HG02759 (cell line): ENCODE measurements around the gene RMND5B.
"Not testable (repeated sequence)": the region's sequence is repeated elsewhere in the genome, so short reads cannot be mapped to it uniquely, and the experiment has no call there.

Experiments used
- ATAC-seq: cut with Tn5 transposase; IDR thresholded peaks from one replicate; pipeline ENCODE4 v1.9.1; 2021; ENCODE audit warnings: mild to moderate bottlenecking, moderate library complexity; ENCODE audit not compliant: unreplicated experiment

The RMND5B gene

DNA sequence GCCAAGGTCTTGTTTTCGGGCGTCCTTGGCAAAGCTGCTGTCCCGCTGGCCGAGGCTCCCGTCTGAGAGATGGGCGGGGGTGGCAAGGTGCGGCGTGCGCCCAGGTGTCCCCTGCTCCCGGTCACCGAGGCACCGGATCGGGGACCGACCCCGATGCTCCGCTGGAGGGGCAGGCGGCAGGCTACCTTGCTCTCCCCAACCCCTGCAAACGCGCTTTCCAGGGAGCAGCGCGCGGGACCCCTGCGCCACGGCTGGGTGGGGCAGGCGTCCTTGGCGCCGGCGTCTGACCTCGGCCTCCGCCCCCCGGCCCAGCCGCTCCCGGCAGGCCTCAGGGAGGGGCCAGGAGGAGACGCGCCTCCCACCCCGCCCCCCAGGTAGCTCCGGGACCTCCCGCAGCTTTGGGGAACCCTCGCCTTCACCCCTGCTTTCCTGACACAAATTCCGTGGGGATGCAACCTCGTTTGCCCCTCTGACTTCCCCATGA lies 16.9 kb upstream of the RMND5B start:
- peak; percentile 12 for ATAC-seq

DNA sequence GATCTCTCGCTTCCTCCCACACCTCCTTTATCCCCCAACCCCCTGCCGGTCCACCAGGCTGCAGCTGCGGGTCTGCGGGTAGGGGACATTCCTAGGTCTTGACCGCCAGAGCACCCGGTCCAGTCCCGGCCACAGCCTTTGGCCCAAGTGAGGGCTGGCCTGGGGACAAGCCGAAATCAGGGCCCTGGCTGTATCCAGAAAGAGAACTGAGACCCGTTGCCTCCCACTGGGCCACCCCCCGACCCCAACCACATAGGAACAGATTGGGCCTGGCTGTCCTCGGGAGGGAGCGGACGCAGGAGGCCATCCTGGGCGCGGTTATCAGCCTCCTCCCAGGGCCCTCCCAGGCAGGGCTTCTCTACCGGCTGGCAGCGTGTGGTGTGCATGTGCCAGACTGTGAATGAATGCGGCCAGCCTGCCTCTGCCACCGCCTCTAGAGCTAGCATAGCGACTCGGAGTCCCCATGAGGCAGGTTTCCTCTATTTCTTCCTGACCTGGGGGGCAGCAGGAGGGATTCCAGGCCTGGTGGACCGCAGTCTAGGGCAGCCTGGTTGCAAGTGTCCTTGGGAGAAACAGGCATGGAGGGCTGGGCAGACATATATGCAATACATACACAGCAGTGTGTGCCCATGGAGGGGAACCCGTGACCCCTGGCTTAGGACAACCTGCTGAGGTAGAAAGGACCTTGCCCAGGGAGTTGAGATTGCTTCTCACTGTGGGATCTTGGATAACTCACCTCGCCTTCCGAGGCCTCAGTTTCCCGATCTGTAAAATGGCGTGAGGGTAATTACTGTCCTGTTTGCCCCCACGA lies 16.3 kb upstream of the RMND5B start:
- ATAC-seq = peak; percentile 1

DNA sequence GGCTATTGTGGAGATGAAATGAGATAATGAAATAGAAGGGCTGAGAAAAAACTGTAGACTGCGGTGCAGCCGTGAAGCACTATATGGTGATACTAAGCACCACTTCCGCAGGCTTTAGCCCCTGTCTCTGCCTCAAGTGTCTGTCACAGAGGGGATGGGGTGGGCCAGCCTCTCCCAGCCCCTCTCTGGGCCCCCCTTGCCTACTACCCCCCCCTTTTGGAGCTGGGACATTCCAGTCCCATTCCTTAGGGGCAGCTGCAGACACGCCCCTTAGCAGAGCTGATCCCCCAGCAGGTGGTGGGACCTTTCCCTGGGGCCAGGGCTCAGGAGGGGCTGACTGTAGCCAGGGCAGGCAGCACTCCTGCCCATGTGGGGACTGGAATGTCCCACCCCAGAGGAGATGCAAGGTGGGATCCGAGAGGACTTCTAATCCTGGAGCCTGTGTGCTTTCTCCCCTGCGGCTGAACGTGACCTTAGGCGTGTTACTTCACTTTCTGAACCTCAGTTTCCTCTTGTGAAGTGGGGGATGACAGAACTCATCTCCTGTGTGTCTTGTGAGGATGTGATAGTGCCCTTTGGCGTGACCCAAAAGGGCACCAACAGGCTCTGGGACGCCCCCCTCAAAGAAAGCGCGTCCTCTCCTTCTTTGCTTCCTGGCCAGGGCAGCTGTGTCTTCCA lies 15.5 kb upstream of the RMND5B start:
- ATAC-seq = no peak

DNA sequence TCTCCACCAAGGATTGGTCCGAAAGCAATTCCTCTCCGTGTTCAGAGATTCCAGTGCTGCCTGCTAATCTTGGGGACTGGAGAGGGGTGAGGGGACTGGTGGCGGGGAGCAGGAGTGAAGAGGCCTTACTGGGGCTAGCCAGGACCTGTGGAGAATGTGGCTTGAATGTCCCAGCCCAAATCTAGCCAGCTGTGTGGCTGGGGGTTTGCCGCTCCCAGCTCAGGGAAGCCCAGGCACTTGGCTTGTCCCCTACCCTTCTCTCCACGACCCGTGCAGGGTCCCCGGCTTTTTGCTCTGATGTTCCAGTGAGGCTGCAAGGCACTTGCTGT lies 15.0 kb upstream of the RMND5B start:
- ATAC-seq = no peak

DNA sequence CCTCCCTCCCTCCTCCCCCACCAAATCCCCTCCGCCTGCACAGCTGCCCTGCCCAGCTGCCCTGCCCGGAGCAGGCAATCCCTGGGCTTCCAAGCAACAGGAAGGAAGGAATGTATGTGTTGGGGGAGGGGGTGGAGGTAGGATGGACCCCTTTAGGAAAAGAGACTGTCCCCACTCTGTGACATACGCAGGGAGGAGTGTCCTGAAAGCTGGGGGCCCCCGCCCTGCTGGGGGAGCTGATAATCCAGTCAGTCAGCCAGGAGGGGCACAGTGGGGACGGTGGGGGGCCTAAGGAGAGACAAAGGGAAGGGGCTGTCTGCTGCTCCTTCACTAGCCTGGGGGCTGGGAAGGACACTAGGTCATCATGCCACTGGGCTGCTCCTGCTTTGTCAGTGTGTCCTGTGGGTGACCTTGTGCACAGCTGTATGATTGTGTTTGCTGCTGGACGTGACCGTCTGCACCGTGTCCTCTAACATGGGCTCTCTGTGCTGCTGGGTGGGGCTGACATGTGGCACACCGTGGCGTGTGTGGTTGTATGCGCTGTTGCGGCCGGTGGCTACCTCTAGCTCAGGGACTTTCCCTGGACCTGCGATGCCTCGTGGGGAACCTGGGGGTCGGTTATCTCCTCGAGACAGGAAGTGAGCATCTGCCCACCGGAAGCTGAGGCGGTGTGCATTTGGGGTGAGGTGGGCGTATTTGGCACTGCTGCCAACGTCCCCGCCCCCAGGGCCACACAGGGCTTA lies 14.5 kb upstream of the RMND5B start:
- peak; percentile 22 for ATAC-seq

DNA sequence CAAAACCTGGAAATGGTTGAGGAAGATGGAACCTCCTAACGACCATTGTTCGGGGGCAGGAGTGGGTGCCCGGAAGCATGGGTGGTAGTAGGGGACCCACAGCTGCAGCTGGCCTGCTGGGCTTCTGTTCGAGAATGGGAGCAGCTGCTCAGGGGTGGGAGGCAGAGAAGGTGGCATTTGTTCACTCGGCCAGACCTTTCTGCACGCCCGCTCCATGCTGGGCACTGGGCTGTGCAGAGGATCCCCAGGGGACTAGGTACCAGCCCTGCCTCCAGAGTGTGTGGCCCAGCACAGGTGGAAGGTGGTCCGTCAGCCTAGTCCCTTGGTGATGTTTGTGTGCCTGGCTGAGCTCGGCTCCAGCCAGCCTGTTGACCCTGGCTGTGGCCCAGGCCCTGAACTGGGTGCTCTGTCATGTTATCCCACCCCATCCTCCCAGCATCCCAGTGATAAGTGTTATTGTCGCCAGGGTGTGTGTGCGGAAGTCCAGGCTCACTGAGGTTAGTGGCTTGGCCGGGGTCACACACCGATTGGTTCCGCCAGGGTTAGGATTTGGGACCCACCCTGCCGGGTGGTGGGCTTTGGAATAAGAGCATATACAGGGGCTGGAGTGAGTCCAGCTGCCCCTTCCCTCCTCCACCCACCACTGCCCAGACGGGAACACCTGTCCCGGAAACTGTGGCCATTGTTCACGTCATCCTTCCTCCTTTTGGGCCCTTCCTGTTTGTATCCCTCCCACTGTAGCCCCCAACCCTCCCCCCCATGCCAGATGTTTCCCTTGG lies 12.7 kb upstream of the RMND5B start:
- ATAC-seq = no peak

DNA sequence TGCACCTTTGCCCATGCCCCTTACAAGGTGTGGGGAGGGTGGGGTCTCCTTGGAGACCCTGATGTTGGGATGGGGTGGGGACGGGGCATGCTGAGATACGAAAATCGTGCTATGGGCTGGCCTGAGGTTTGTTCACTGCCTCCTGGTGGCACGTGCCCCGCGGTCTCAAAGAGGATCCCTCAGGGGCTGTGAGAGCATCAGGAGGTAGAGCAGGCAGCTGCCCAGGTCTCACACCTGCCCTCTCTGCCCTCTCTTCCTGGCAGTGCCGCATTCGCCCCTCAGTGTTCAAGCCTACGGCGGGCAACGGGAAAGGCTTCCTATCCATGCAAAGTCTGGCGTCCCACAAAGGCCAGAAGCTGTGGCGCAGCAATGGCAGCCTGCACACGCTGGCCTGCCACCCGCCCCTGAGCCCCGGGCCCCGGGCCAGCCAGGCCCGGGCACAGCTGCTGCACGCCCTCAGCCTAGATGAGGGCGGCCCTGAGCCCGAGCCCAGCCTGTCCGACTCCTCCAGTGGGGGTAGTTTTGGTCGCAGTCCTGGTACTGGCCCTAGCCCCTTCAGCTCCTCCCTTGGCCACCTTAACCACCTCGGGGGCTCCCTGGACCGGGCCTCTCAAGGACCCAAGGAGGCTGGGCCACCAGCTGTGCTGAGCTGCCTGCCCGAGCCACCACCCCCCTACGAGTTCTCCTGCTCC lies 10.8 kb upstream of the RMND5B start:
- no peak for ATAC-seq

DNA sequence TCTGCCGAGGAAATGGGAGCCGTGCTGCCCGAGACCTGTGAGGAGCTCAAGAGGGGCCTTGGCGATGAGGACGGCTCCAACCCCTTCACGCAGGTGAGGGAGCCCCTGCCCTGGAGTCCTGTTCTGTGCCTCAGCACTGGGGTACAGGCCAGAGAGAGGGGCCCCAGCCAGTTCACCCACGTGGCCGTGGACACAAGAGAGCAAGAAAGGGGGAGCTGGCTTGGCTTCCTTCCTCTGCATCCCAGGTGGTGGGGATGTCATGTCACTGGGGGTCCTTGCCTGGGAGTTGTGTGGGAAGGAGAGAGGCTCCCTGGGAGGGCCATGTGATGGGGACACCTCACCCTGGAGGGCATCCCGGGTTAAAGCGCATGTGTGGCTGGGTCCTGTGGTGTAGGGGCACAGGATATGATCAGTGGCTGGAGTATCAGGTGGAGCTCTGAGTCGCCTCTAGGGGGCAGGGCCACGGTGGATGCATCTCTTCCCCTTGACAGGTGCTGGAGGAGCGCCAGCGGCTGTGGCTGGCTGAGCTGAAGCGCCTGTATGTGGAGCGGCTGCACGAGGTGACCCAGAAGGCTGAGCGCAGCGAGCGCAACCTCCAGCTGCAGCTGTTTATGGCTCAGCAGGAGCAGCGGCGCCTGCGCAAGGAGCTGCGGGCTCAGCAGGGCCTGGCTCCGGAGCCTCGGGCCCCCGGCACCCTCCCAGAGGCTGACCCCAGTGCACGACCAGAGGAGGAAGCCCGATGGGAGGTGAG lies 10.0 kb upstream of the RMND5B start:
- ATAC-seq = peak; percentile 85

DNA sequence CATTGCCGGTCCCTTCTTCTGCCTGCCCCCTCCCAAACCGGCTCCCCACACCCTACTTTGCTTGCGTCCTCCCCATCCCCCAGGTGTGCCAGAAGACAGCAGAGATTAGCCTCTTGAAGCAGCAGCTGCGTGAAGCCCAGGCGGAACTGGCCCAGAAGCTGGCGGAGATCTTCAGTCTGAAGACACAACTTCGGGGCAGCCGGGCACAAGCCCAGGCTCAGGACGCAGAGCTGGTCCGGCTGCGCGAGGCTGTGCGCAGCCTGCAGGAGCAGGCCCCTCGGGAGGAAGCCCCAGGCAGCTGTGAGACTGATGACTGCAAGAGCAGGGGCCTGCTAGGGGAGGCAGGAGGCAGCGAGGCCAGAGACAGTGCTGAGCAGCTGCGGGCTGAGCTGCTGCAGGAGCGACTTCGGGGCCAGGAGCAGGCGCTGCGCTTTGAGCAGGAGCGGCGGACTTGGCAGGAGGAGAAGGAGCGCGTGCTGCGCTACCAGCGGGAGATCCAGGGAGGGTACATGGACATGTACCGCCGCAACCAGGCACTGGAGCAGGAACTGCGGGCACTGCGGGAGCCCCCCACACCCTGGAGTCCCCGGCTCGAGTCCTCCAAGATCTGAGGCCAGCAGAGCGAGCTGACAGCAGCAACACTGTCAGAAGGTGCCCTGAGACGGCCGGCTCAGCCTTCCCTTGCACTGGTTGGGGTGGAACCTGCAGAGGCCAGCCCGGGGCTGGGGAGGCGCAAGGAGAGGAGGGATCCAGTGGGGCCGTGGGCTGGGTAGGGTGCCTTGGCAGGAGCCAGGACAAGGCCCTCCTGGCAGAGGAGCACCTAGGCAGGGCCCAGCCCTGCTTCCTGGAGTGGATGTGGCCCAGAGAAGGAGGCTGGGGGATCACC lies 9.2 kb upstream of the RMND5B start:
- ATAC-seq = no peak

DNA sequence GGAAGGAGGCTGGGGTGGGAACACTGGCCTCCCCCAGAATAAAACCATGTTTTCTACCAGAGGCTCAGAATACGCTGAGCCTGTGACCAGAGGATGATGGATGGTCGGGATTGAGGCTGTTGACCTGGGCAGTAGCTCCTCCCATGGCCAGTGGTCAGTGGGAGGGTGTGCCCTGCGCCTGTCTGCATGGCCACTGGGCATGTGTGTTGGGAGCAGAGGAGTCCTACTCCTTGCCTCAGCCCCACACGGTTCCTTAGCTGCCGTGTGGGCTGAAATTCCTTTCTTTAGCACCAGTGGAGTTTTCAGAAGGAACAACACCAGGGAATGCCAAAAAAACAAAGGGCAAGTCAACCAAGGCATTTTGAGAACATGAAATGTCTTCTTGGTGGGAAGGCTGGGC lies 8.5 kb upstream of the RMND5B start:
- no peak for ATAC-seq

DNA sequence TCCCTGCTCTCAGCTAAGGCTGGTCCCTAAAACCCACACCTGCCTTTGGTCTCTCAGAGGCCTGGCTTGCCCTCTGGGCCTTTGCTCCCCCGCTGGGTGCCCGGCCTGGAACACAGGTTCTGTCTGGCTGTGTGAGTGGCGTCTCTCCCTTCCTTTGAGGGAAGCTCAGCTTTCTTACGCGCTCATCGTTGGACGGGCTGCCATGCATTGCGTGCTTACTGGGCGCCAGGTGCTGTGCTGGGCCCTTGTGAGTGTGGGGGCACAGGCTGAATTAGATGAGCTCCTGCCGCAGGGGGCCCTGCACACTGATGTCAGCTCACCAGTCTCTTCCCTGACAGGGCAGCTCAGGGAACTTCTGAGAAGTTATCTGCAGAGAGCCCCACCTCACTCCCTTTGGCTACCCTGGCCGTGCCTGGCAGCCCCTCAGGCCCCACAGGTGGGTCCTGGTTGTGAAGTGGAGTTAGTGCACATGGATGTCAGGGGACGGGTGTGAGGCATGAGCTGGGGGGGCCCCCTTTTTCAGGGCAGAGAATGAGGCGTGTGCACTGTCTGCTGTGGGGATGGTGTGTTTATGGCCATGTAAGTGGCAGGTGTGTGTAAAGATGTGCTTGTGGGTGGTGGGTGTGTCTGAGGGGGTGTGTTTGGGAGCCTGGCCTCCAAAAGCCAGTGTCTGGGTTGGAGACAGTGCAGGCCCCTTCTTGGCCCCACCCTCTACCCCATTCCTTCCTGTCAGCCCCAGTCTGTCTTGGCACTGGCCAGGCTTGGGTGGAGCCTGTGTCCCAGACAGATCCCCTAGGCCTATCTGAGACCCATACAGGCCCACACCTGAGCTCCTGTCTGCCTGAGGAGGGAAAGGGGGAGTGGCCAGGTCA lies 7.5 kb upstream of the RMND5B start:
- ATAC-seq = no peak

DNA sequence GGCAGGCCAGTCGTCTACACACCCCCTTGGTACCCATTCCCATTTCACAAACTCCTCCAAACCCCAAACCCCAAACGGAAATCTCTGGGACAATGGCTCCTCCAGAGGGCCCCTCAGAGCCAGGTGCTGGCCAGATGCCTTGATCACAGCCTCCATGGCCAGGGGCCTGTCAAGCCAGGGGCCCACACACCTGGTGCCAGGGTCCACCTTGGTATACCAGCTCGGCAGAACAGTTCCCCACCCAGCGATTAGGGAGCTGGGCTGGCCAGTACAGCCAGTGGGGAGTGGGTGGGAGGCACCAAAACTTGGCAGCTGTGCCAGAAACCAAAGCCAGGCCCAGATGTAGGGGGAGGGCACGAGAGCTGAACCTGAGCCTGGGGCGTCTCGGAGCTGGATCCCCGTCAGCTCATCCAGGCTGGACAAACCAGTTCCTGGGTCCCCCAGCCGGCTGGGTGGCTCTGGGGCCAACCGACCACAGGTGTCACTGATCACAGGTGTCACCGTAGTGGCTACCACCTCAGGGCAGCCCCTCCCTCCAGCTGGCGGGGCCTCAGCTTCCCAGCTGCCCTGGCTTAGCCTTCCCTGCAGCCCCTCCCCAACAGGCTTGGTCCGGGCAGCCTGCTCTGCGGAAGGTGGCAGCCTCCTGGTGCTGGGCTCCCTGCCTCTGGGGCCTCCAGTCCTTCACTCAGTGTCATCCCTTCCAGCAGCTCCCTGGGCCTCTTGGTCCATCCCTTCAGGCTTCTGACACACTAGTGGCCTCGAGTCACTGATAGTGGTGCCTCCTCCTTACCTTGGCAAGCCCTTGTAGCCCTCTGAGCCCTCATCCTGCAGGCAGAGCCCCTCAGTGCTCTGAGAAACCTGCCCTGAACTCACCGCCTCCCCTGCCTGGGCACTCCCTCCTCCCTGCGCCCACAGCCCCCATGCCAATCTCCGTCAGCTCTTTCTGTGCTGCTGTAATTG lies 6.6 kb upstream of the RMND5B start:
- no peak for ATAC-seq

DNA sequence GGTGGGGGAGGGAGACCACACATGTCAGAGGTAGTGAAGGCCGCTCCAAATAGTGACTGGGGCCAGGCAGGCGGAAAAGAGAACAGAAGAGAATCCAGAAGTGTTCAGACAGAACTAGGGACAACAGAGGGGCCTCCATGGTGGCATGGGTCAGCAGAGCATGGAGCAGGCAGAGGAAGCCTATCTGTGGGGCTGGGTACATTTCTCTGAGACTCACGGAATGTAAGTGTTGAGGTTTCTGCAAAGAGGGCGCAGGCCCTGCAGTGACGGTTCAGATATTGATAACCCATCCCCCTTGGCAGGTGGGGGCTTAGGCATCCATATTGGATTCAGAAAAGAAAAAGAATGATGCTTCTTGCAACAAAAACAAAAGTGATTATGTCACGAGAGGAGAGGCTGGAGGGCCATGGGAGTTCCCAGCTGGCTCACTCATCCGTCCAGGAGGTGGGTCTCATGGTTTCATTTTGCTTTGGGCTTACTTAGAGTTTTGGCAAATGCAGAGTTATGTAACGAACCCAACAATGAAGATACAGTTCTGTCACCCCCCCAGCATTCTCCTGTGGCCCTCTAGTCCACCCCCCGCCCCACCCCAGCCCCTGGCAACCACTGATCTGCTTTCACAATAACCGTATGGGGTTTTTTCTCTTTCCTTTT lies 5.4 kb upstream of the RMND5B start:
- no peak for ATAC-seq

DNA sequence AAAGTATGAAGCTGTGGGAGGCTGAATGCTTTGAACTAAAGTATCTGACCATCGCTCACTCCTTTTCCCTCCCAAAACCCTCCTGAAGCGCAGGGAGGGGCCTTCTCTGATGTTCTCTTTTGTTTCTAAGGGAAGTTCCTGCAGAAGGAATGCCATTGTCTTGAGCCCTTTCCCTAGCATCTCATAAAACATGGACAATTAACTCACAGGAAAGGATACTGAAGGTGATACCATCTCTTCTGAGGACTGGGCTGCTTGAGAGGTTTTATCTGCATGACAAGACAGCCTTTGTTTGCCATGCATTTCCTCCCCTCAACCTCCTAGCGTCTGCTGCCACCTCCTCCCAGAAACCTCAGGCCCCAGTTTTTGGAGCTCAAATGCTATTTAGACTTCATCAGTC lies 4.3 kb upstream of the RMND5B start:
- ATAC-seq = no peak

DNA sequence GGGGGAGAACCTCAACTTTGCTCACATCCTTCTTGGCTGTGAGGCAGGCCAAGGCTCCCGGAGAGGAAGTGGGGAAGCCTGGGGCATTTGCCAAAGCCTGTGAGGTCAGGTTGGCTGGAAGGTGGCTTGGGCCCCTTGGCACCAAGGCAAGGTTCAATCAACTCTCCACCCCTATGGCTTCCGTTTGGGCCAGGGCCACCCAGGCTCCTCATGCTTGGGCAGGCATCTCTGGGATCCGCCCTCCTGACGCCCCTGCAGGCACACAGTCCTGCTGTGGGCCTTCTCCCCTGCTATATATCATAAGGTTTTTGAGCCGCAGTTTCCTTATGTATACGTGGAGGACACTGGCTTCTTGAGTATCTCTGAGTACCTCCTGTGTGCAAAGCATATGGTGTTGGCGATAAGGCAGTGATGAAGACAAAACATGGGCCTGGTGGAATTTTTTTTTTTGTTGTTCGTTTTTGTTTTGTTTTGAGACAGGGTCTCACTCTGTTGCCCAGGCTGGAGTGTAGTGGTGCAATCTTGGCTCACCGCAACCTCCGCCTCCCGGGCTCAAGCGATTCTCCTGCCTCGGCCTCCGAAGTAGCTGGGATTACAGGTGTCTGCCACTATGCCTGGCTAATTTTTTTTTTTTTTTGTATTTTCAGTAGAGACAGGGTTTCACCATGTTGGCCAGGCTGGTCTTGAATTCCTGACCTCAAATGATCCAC lies 3.4 kb upstream of the RMND5B start:
- not testable (repeated sequence) for ATAC-seq

DNA sequence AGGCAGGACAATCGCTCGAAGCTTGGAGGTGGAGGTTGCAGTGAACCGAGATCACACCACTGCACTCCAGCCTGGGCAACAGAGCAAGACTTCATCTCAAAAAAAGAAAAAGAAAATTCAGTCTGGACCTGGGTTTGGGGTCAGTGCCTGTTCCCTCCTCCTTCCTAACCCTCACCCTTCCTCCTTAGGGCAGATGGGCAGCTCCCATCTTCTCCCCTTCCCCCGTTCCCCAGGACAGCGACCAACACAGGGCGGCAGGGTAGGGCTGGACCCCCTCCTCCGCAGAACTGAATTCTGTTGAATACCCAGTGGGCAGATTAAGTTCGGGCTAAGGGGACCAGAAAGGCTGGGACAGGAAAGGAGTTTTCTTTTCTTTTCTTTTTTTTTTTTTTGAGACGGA lies 1.5 kb upstream of the RMND5B start:
- ATAC-seq = no peak
